Body of pancreas (tissue), 4 donors: ENCODE results near the gene FJX1.

ENCODE experiments used
- CTCF ChIP-seq, 7 experiments: fragments of 450-650 bp in 4 of 7; fragments of 200-600 bp in 3 of 7; sonication (generic) in 3 of 7; IDR thresholded peaks; one replicate each; pipeline ENCODE4 v1.5.1; 2016 to 2019; ENCODE audit warnings: antibody characterized with exemption in 7 of 7
- POLR2A ChIP-seq, 3 donors: fragments of 450-650 bp; IDR thresholded peaks; one replicate each; pipeline ENCODE4 v1.6.1; 2016; ENCODE audit warnings: antibody characterized with exemption in 3 of 3, mild to moderate bottlenecking in 2 of 3

- TF ChIP-seq POLR2A (IDR thresholded peaks at IDR 0.05): no peak
- no peak for TF ChIP-seq CTCF (IDR thresholded peaks at IDR 0.05)
Observed at GRCh38 chr11:35641171-35641897, 23.1 kb downstream of the FJX1 start.
